HEK293 (cell line): ENCODE results near the gene ARHGEF28.

ENCODE experiments used
- CTCF ChIA-PET: fragments of 350-600 bp; formaldehyde crosslinking; extraction: SDS; loops from one replicate; lab custom pipeline; 2021; ENCODE audit warnings: antibody characterized with exemption; lab: Yijun Ruan, JAX
- POLR2A ChIA-PET: fragments of 300-600 bp; formaldehyde crosslinking; extraction: SDS; loops from one replicate; lab custom pipeline; 2020; ENCODE audit warnings: antibody characterized with exemption, inconsistent platforms; lab: Yijun Ruan, JAX
- H3K27ac ChIP-seq: fragments of 200-500 bp; sonication (Bioruptor generic); 2 replicates; pipeline ENCODE4 v1.5.1; 2014; ENCODE audit warnings: low read depth, low read length, control low read depth, inconsistent platforms; ENCODE audit errors: extremely low read depth
- H3K36me3 ChIP-seq, 2 experiments: fragments of 200-500 bp in 1 of 2; sonication (Bioruptor generic) in 1 of 2; 1 replicate in 1 of 2; 2 replicates in 1 of 2; pipeline ENCODE4 v1.5.1; 2014 to 2017; ENCODE audit warnings: inconsistent platforms in 2 of 2, low read length in 2 of 2; ENCODE audit not compliant: control insufficient read depth in 2 of 2, insufficient read depth in 1 of 2
- H3K4me1 ChIP-seq: fragments of 200-500 bp; sonication (Bioruptor generic); 2 replicates; pipeline ENCODE4 v1.5.1; 2014; ENCODE audit warnings: mild to moderate bottlenecking, low read length, inconsistent platforms; ENCODE audit not compliant: control insufficient read depth, insufficient read depth
- H3K4me3 ChIP-seq: 2 replicates; pipeline ENCODE4 v1.5.1; 2011; ENCODE audit warnings: low read depth, mild to moderate bottlenecking, control low read depth, low read length, moderate library complexity
- H3K9me3 ChIP-seq: fragments of 200-500 bp; sonication (Bioruptor generic); 2 replicates; pipeline ENCODE4 v1.5.1; 2014; ENCODE audit warnings: low read depth, low read length, inconsistent platforms; ENCODE audit not compliant: control insufficient read depth, insufficient read depth
- EGR2 ChIP-seq: fragments of 450-650 bp; formaldehyde crosslinking; IDR thresholded peaks from 2 replicates; pipeline ENCODE4 v1.5.1; 2016; ENCODE audit warnings: low read depth, missing biosample characterization, missing genetic modification characterization
- PRDM1 ChIP-seq: fragments of 450-650 bp; formaldehyde crosslinking; IDR thresholded peaks from 2 replicates; pipeline ENCODE4; 2016; ENCODE audit warnings: missing biosample characterization, missing genetic modification characterization
- SP3 ChIP-seq: fragments of 450-650 bp; formaldehyde crosslinking; IDR thresholded peaks from 2 replicates; pipeline ENCODE4 v1.5.1; 2016; ENCODE audit warnings: missing biosample characterization, missing genetic modification characterization
- WT1 ChIP-seq: fragments of 450-650 bp; formaldehyde crosslinking; IDR thresholded peaks from 2 replicates; pipeline ENCODE4 v1.5.1; 2016; ENCODE audit warnings: missing biosample characterization, missing genetic modification characterization
- ZBTB1 ChIP-seq: fragments of 450-650 bp; formaldehyde crosslinking; IDR thresholded peaks from 2 replicates; pipeline ENCODE4 v1.5.1; 2016; ENCODE audit warnings: missing biosample characterization, missing genetic modification characterization
- ZBTB20 ChIP-seq: fragments of 450-650 bp; formaldehyde crosslinking; IDR thresholded peaks from 2 replicates; pipeline ENCODE4 v1.5.1; 2016; ENCODE audit warnings: missing biosample characterization, missing genetic modification characterization
- ZBTB44 ChIP-seq: fragments of 450-650 bp; IDR thresholded peaks from 2 replicates; pipeline ENCODE4 v1.5.1; 2018; ENCODE audit warnings: missing biosample characterization, mild to moderate bottlenecking, missing genetic modification characterization
- ZFP3 ChIP-seq: fragments of 450-650 bp; formaldehyde crosslinking; IDR thresholded peaks from 2 replicates; pipeline ENCODE4 v1.5.1; 2016; ENCODE audit warnings: low read depth, missing biosample characterization, missing genetic modification characterization
- ZNF280C ChIP-seq: fragments of 450-650 bp; formaldehyde crosslinking; IDR thresholded peaks from 2 replicates; pipeline ENCODE4 v1.5.1; 2016; ENCODE audit warnings: missing biosample characterization, missing genetic modification characterization
- ZNF280D ChIP-seq: fragments of 450-650 bp; formaldehyde crosslinking; IDR thresholded peaks from 2 replicates; pipeline ENCODE4 v1.5.1; 2016; ENCODE audit warnings: missing biosample characterization, missing genetic modification characterization
- ZNF350 ChIP-seq: fragments of 450-650 bp; formaldehyde crosslinking; IDR thresholded peaks from 2 replicates; pipeline ENCODE4 v1.5.0; 2017; ENCODE audit warnings: missing biosample characterization, mild to moderate bottlenecking, missing genetic modification characterization
- ZNF416 ChIP-seq: fragments of 450-650 bp; formaldehyde crosslinking; IDR thresholded peaks from 2 replicates; pipeline ENCODE4 v1.5.1; 2016; ENCODE audit warnings: missing biosample characterization, missing genetic modification characterization
- ZNF600 ChIP-seq: fragments of 450-650 bp; formaldehyde crosslinking; IDR thresholded peaks from 2 replicates; pipeline ENCODE4 v1.5.1; 2016; ENCODE audit warnings: missing biosample characterization, missing genetic modification characterization
- ZNF624 ChIP-seq: fragments of 450-650 bp; formaldehyde crosslinking; IDR thresholded peaks from 2 replicates; pipeline ENCODE4 v1.5.1; 2017; ENCODE audit warnings: missing biosample characterization, missing genetic modification characterization
- ZSCAN18 ChIP-seq: fragments of 450-650 bp; formaldehyde crosslinking; IDR thresholded peaks from 2 replicates; pipeline ENCODE4 v1.5.1; 2016; ENCODE audit warnings: missing biosample characterization, missing genetic modification characterization

The ARHGEF28 gene

GRCh38 chr5:73801686-73802085 is 175.7 kb downstream of the ARHGEF28 start:
- ChIA-PET POLR2A (interaction anchor here (0.5 kb wide), 1 partner anchor 613 kb away, joined by 3 read pairs; no protein-coding TSS in a partner anchor), CTCF (interaction anchor here (1.6 to 2.1 kb wide), 2 partner anchors 9 to 210 kb away, joined by 8 read pairs; no protein-coding TSS in a partner anchor)
- Histone ChIP-seq H3K27ac (no peak overlapping the region), H3K4me1 (peaks cover 4% of the 10 kb centered on the region; the same call in 1 of the 2 replicates), H3K9me3 (no peaks in the 10 kb centered on the region), H3K4me3 (no peak overlapping the region), H3K36me3 (no peaks in the 10 kb centered on the region)
- no peak for TF ChIP-seq PRDM1 (tag by site-specific recombination)
- TF ChIP-seq ZFP3 (tag by site-specific recombination), result no peak
- no peak for TF ChIP-seq ZNF350
- no peak for TF ChIP-seq ZNF624 (tag by site-specific recombination)
- no peak for TF ChIP-seq ZSCAN18

GRCh38 chr5:73805449-73805848 is 179.5 kb downstream of the ARHGEF28 start:
- CTCF ChIA-PET, result interaction anchor here (0.6 to 1.0 kb wide), 2 partner anchors 12 to 820 kb away, joined by 5 read pairs; no protein-coding TSS in a partner anchor
- Histone ChIP-seq H3K9me3 (no peaks in the 10 kb centered on the region), H3K27ac (no peak overlapping the region), H3K36me3 (no peaks in the 10 kb centered on the region), H3K4me1 (no peaks in the 10 kb centered on the region), H3K4me3 (no peak overlapping the region)
- TF ChIP-seq WT1 (tag by site-specific recombination) (no peak), ZNF600 (tag by site-specific recombination) (no peak), ZNF280D (no peak), EGR2 (tag by site-specific recombination) (no peak), ZBTB20 (tag by site-specific recombination) (no peak), SP3 (tag by site-specific recombination) (no peak), ZBTB1 (tag by site-specific recombination) (no peak), ZNF280C (no peak), ZBTB44 (tag by site-specific recombination) (no peak), ZNF416 (tag by site-specific recombination) (no peak)
- POLR2A ChIA-PET, result no interaction called here
